H1 (cell line): ENCODE data around the gene COMP. TPM values are rescaled to one million over a fixed set of nuclear protein-coding genes. Genes with fewer than 3 reads are reported as not detected.

Source experiments
- CTCF ChIA-PET: fragments of 300-600 bp; sonication (Branson Sonifier 250); formaldehyde crosslinking; loops from one replicate; lab custom pipeline; 2021; ENCODE audit not compliant: partially characterized antibody; lab: Charles Lee
- POLR2A ChIA-PET: fragments of 300-600 bp; sonication (Branson Sonifier 250); formaldehyde crosslinking; loops from one replicate; lab custom pipeline; 2021; ENCODE audit warnings: inconsistent platforms; ENCODE audit not compliant: partially characterized antibody; lab: Charles Lee
- DNase-seq, 2 experiments: peaks; one replicate each; pipeline versions ENCODE4 v3.0.0 to v3.0.0-alpha.2; 2010 to 2022; ENCODE audit warnings: low spot score in 2 of 2, low read depth in 1 of 2, mixed read lengths in 1 of 2
- FAIRE-seq: peaks from 2 replicates; lab custom pipeline; 2011; peaks lifted over from hg19 to GRCh38; lab: Jason Lieb, UNC
- H2AFZ ChIP-seq: 2 replicates; pipeline ENCODE4 v1.8.1; 2012; ENCODE audit warnings: low read length, inconsistent platforms
- H2AK5ac ChIP-seq: 2 replicates; pipeline ENCODE4 v1.6.1; 2013; ENCODE audit warnings: low read depth, low read length
- H2BK120ac ChIP-seq: replicated peaks from 2 replicates; pipeline ENCODE3; 2013; ENCODE audit warnings: low read depth, low read length, inconsistent platforms
- H2BK12ac ChIP-seq: 2 replicates; pipeline ENCODE4 v1.6.1; 2013; ENCODE audit warnings: low read depth, low read length
- H2BK15ac ChIP-seq: 2 replicates; pipeline ENCODE4 v1.6.1; 2013; ENCODE audit warnings: low read length
- H2BK20ac ChIP-seq: 2 replicates; pipeline ENCODE4 v1.6.1; 2013; ENCODE audit warnings: low read length
- H2BK5ac ChIP-seq: 2 replicates; pipeline ENCODE4 v1.6.1; 2013; ENCODE audit warnings: low read depth, low read length
- H3K14ac ChIP-seq: 2 replicates; pipeline ENCODE4 v1.6.1; 2013; ENCODE audit warnings: inconsistent platforms; ENCODE audit not compliant: insufficient read length
- H3K18ac ChIP-seq: 2 replicates; pipeline ENCODE4 v1.6.1; 2013; ENCODE audit warnings: low read length; ENCODE audit errors: extremely low read depth
- H3K23ac ChIP-seq: 2 replicates; pipeline ENCODE4 v1.6.1; 2013; ENCODE audit warnings: inconsistent platforms; ENCODE audit not compliant: insufficient read length
- H3K23me2 ChIP-seq: 2 replicates; pipeline ENCODE4 v1.6.1; 2013; ENCODE audit warnings: low read depth, low read length
- H3K27ac ChIP-seq: 2 replicates; pipeline ENCODE4 v1.6.1; 2011; ENCODE audit warnings: low read depth, low read length, inconsistent platforms
- H3K27me3 ChIP-seq, 4 experiments: replicated peaks in 1 of 4; 1 replicate in 1 of 4; 2 replicates in 3 of 4; pipeline versions ENCODE4 v1.6.1 to v1.8.1; 2011 to 2013; ENCODE audit warnings: low read length in 3 of 4, mild to moderate bottlenecking in 3 of 4, inconsistent platforms in 2 of 4, mixed read lengths in 2 of 4, moderate library complexity in 1 of 4; ENCODE audit not compliant: control insufficient read depth in 3 of 4, insufficient read depth in 3 of 4; ENCODE audit errors: extremely low read depth in 1 of 4
- H3K36me3 ChIP-seq, 4 experiments: 2 replicates each; pipeline versions ENCODE4 v1.6.1 to v1.8.1; 2011 to 2013; ENCODE audit warnings: mild to moderate bottlenecking in 4 of 4, low read length in 3 of 4, moderate library complexity in 2 of 4, control low read depth in 1 of 4, inconsistent platforms in 1 of 4; ENCODE audit not compliant: insufficient read depth in 4 of 4, control insufficient read depth in 2 of 4
- H3K4ac ChIP-seq: replicated peaks from 2 replicates; pipeline ENCODE3; 2013; ENCODE audit warnings: low read length, low read depth, mixed read lengths, inconsistent platforms; ENCODE audit not compliant: insufficient read length
- H3K4me1 ChIP-seq, 4 experiments: replicated peaks in 1 of 4; 1 replicate in 1 of 4; 2 replicates in 3 of 4; pipeline versions ENCODE4 v1.6.1 to v1.8.1; 2011 to 2013; ENCODE audit warnings: low read length in 3 of 4, inconsistent platforms in 2 of 4, mixed read lengths in 1 of 4; ENCODE audit not compliant: insufficient read depth in 4 of 4, control insufficient read depth in 3 of 4
- H3K4me2 ChIP-seq, 2 experiments: 2 replicates each; pipeline versions ENCODE4 v1.6.1 to v1.8.1; 2011 to 2013; ENCODE audit warnings: low read depth in 2 of 2, low read length in 2 of 2, control low read depth in 1 of 2, inconsistent platforms in 1 of 2, mild to moderate bottlenecking in 1 of 2; ENCODE audit not compliant: insufficient read depth in 1 of 2
- H3K4me3 ChIP-seq, 4 experiments: fragments of 200-600, 300-600 bp in 1 of 4; sonication (generic), shearing (Covaris generic), sonication (Bioruptor Twin) in 1 of 4; 2 replicates each; pipeline versions ENCODE4 v1.5.1 to v1.8.1; 2011 to 2016; ENCODE audit warnings: low read length in 4 of 4, low read depth in 3 of 4, control low read depth in 2 of 4, inconsistent platforms in 2 of 4, mild to moderate bottlenecking in 2 of 4, mixed read lengths in 1 of 4, moderate library complexity in 1 of 4; ENCODE audit not compliant: insufficient read depth in 2 of 4; ENCODE audit errors: extremely low read depth in 1 of 4
- H3K56ac ChIP-seq: replicated peaks from 2 replicates; pipeline ENCODE3; 2013; ENCODE audit warnings: low read depth, mild to moderate bottlenecking, mixed read lengths, low read length, inconsistent platforms; ENCODE audit not compliant: insufficient read length
- H3K79me1 ChIP-seq: 2 replicates; pipeline ENCODE4 v1.6.1; 2013; ENCODE audit warnings: low read depth, low read length, control low read depth
- H3K79me2 ChIP-seq, 2 experiments: 2 replicates each; pipeline versions ENCODE4 v1.6.1 to v1.8.1; 2012 to 2013; ENCODE audit warnings: low read length in 2 of 2, mild to moderate bottlenecking in 2 of 2, inconsistent platforms in 1 of 2; ENCODE audit not compliant: insufficient read depth in 2 of 2, control insufficient read depth in 1 of 2
- H3K9ac ChIP-seq, 4 experiments: replicated peaks in 1 of 4; 1 replicate in 1 of 4; 2 replicates in 3 of 4; pipeline versions ENCODE4 v1.6.1 to v1.8.1; 2011 to 2013; ENCODE audit warnings: low read depth in 3 of 4, low read length in 3 of 4, control low read depth in 2 of 4, mild to moderate bottlenecking in 2 of 4, moderate library complexity in 2 of 4, inconsistent platforms in 1 of 4; ENCODE audit errors: extremely low read depth in 1 of 4
- H3K9me3 ChIP-seq, 2 experiments: 2 replicates each; pipeline versions ENCODE4 v1.6.1 to v1.8.1; 2012 to 2013; ENCODE audit warnings: mild to moderate bottlenecking in 2 of 2, moderate library complexity in 2 of 2, control low read depth in 1 of 2, inconsistent platforms in 1 of 2, low read depth in 1 of 2, low read length in 1 of 2, mixed read lengths in 1 of 2; ENCODE audit not compliant: insufficient read depth in 2 of 2
- H4K20me1 ChIP-seq, 2 experiments: replicated peaks in 1 of 2; 2 replicates each; pipeline versions ENCODE3 to v1.8.1; 2011 to 2013; ENCODE audit warnings: inconsistent platforms in 2 of 2, low read length in 2 of 2, mild to moderate bottlenecking in 1 of 2; ENCODE audit not compliant: insufficient read depth in 2 of 2, control insufficient read depth in 1 of 2
- H4K5ac ChIP-seq: 2 replicates; pipeline ENCODE4 v1.6.1; 2013; ENCODE audit warnings: low read length, low read depth, mixed read lengths, inconsistent platforms; ENCODE audit not compliant: insufficient read length
- H4K8ac ChIP-seq: 2 replicates; pipeline ENCODE4 v1.8.0; 2013; ENCODE audit warnings: mild to moderate bottlenecking, moderate library complexity, low read length, inconsistent platforms; ENCODE audit not compliant: insufficient read depth; ENCODE audit errors: extremely low read depth
- H4K91ac ChIP-seq: replicated peaks from 2 replicates; pipeline ENCODE3; 2013; ENCODE audit warnings: low read length, mixed read lengths, inconsistent platforms; ENCODE audit not compliant: insufficient read length
- EZH2 ChIP-seq: fragments of 200-600 bp; sonication (generic); IDR thresholded peaks from 2 replicates; pipeline ENCODE4 v1.7.1; 2012; ENCODE audit warnings: low read depth, mild to moderate bottlenecking, moderate library complexity, low read length, inconsistent platforms; ENCODE audit not compliant: severe bottlenecking
- SAP30 ChIP-seq: fragments of 300-600 bp; sonication (generic); IDR thresholded peaks from 2 replicates; pipeline ENCODE4 v1.7.1; 2012; ENCODE audit warnings: low read length, moderate library complexity, mild to moderate bottlenecking, inconsistent platforms; ENCODE audit not compliant: insufficient read depth, insufficient replicate concordance
- WGBS, 2 experiments: shearing (Covaris generic) in 1 of 2; methylation state at CpG; one replicate each; pipeline versions ENCODE4 v1.1.6 to v1.1.7; 2013 to 2015; ENCODE audit warnings: low lambda C conversion rate in 2 of 2, mixed read lengths in 2 of 2, inconsistent platforms in 1 of 2, low coverage in 1 of 2, missing lambda C conversion rate in 1 of 2; ENCODE audit not compliant: insufficient replicate concordance in 2 of 2, insufficient coverage in 1 of 2, insufficient read length in 1 of 2; ENCODE audit errors: extremely low coverage in 1 of 2, missing lambda C conversion rate in 1 of 2; 5-methylcytosine and 5-hydroxymethylcytosine counted together
- polyA plus RNA-seq, 7 experiments: library from polyadenylated mRNA; depleted of rRNA in 3 of 7; stranded (reverse) in 5 of 7; unstranded in 2 of 7; fragments of >200 nt in 5 of 7; fragments of 200-250 nt in 2 of 7; gene quantifications; 1 replicate in 5 of 7; 2 replicates in 1 of 7; 4 replicates in 1 of 7; pipeline versions ENCODE4 v1.2.1 to v1.2.3, GENCODE V29; 2011 to 2013; ENCODE audit warnings: missing spikeins in 2 of 7, mixed read lengths in 2 of 7
- total RNA-seq: library from RNA; stranded (reverse); fragmentation: NEBNext Ultra II Directional; extraction: Animal tissue kit (Norgen Biotek cat#: 25700); gene quantifications from 2 replicates; pipeline ENCODE4 v1.2.1, GENCODE V29; 2021

Gene COMP
- total and polyA plus RNA-seq, 2 of the 8 experiments (the other 6 are each of a cell fraction or from before 2014, with no cell fraction given), result 0.17 TPM

GRCh38 chr19:18784786-18785120 lies 6.4 kb downstream of the COMP start:
- H2AK5ac ChIP-seq, result no peak overlapping the region; the same call in 1 of the 2 replicates
- peaks cover 57 to 97% (median 93%) of the 10 kb centered on the region in 4 experiments for H3K27me3 ChIP-seq
- H3K56ac ChIP-seq, result no peak overlapping the region
- no peak overlapping the region for H2AFZ ChIP-seq
- H3K79me1 ChIP-seq, result no peaks in the 10 kb centered on the region
- H2BK120ac ChIP-seq, result no peak overlapping the region
- 0 out of 2 replicates have a peak overlapping the region, but pooled peaks have one; percentile 46 for H2BK15ac ChIP-seq
- H3K9ac ChIP-seq, result no peak overlapping the region
- CTCF ChIA-PET, result interaction anchor here (1.3 to 3.4 kb wide), 2 partner anchors 12 to 60 kb away, joined by 3 to 15 read pairs; no protein-coding TSS in a partner anchor
- H3K23me2 ChIP-seq, result peaks cover 19% of the 10 kb centered on the region
- DNase-seq, result no peak
- H3K4me2 ChIP-seq, result peak overlapping the region; percentile 45 to 60; a peak in 3 of 4 replicates
- no peak overlapping the region for H3K18ac ChIP-seq
- no peak overlapping the region for H4K5ac ChIP-seq
- no peak overlapping the region; a peak in 1 of 8 replicates for H3K4me3 ChIP-seq
- no peak overlapping the region for H2BK5ac ChIP-seq
- H3K14ac ChIP-seq, result no peak overlapping the region
- no peaks in the 10 kb centered on the region for H3K79me2 ChIP-seq
- TF ChIP-seq SAP30, result no peak
- TF ChIP-seq EZH2, result peak; percentile 1
- no peaks in the 10 kb centered on the region for H3K36me3 ChIP-seq
- no peak overlapping the region for H2BK12ac ChIP-seq
- no peak overlapping the region for H4K8ac ChIP-seq
- POLR2A ChIA-PET, result no interaction called here
- no peak overlapping the region for H4K91ac ChIP-seq
- H3K4ac ChIP-seq, result no peak overlapping the region
- WGBS, 2 experiments, result 79% methylated on average over 15 of the region's 16 CpGs; no CpG with 5 or more reads in 1 of the 2 experiments
- FAIRE-seq, result no peak
- H4K20me1 ChIP-seq, result peaks cover 8 to 33% of the 10 kb centered on the region in 2 experiments
- H2BK20ac ChIP-seq, result no peak overlapping the region
- no peak overlapping the region for H3K27ac ChIP-seq
- H3K23ac ChIP-seq, result no peak overlapping the region
- peaks cover 3 to 25% (median 17%) of the 10 kb centered on the region in 4 experiments for H3K4me1 ChIP-seq
- H3K9me3 ChIP-seq, result no peaks in the 10 kb centered on the region; a peak in 1 of 4 replicates
